GM23338 (cell line): ENCODE data around the gene IRAK2. TPM values are rescaled to one million over a fixed set of nuclear protein-coding genes. Genes with fewer than 3 reads are reported as not detected.

ENCODE experiments used
- EZH2phosphoT487 ChIP-seq: fragments of 200-600 bp; sonication (generic); IDR thresholded peaks from one replicate; pipeline ENCODE4 v1.8.1; 2018; ENCODE audit warnings: antibody characterized with exemption; ENCODE audit not compliant: unreplicated experiment
- JUNB ChIP-seq: IDR thresholded peaks from one replicate; pipeline ENCODE4 v1.6.1; 2016; ENCODE audit warnings: antibody characterized with exemption; ENCODE audit not compliant: unreplicated experiment
- NANOG ChIP-seq: IDR thresholded peaks from 2 replicates; pipeline ENCODE4 v1.6.1; 2016; ENCODE audit warnings: antibody characterized with exemption, borderline replicate concordance
- POLR2AphosphoS5 ChIP-seq: IDR thresholded peaks from 2 replicates; pipeline ENCODE4 v1.6.1; 2016; ENCODE audit warnings: antibody characterized with exemption, low read depth
- ZNF114 ChIP-seq: fragments of 250-450 bp; sonication (Bioruptor Pico); IDR thresholded peaks from 2 replicates; pipeline ENCODE4 v1.5.0; 2020; ENCODE audit warnings: mild to moderate bottlenecking, moderate library complexity
- ZNF462 ChIP-seq: fragments of 250-450 bp; sonication (Bioruptor Pico); IDR thresholded peaks from 2 replicates; pipeline ENCODE4 v1.5.0; 2020; ENCODE audit warnings: mild to moderate bottlenecking, moderate library complexity
- polyA plus RNA-seq: library from polyadenylated mRNA; unstranded; fragments of >200 nt; fragmentation: Nextera tagmentation; extraction: Ambion mirVana; gene quantifications from 2 replicates; pipeline ENCODE4 v1.2.1, GENCODE V29; 2016
- total RNA-seq: library from RNA; depleted of rRNA; stranded (reverse); fragments of >200 nt; shearing (Covaris generic); gene quantifications from 2 replicates; pipeline ENCODE4 v1.2.3, GENCODE V29; 2014
- TF ChIP-seq, protein P1 (sequence below): IDR thresholded peaks from 2 replicates; pipeline ENCODE4 v1.6.1; 2016; ENCODE audit warnings: antibody characterized with exemption

The IRAK2 gene
- total and polyA plus RNA-seq, 2 experiments from 2014 or later, result 0.37 to 1.4 TPM

DNA sequence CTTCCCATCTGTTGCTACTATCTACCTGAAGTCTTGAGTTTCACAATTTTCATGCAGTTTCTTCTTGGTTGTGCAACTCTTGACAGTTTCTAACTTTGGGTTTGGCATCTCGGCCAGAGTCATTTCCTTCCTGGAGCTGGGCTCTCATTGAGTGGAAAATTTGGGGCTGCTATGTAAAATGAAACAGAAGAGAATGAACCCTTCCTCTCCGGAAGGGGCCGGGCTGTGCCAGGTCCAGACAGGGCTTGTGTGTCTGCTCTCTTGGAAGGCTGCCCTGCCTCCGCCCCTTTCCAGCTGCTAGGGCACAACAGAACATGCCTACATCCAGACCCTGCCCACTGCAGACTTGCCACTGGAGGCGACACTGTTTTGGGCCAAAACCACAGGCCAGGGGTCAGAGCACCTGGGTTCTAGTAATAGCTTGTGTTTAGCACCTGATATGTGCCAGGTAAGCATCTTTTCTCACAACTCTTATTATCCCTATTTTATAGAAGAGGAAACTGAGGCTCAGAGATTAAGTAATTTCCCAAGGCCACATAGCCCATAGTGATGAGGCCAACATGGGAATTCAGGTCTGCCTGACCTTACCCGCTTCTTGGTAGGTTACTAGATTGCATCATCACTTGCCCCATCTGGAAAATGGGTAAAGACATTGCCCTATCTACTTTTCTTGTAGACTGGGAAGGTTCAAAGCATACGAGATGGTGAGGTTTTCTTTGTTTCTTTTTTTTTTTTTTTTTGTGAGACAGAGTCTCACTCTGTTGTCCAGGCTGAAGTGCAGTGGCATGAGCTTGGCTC, 25.0 kb downstream of the IRAK2 start (continued):
- TF ChIP-seq ZNF462 (CRISPR knock-in tag), result no peak
- TF ChIP-seq ZNF114 (CRISPR knock-in tag), result no peak
- no peak for TF ChIP-seq NANOG
- no peak for TF ChIP-seq EZH2phosphoT487
- TF ChIP-seq, protein P1, sequence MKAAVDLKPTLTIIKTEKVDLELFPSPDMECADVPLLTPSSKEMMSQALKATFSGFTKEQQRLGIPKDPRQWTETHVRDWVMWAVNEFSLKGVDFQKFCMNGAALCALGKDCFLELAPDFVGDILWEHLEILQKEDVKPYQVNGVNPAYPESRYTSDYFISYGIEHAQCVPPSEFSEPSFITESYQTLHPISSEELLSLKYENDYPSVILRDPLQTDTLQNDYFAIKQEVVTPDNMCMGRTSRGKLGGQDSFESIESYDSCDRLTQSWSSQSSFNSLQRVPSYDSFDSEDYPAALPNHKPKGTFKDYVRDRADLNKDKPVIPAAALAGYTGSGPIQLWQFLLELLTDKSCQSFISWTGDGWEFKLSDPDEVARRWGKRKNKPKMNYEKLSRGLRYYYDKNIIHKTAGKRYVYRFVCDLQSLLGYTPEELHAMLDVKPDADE, result no peak
- TF ChIP-seq JUNB, result no peak
- TF ChIP-seq POLR2AphosphoS5, result no peak
